Posterior vena cava (tissue), 2 donors: Measurements from ENCODE around the gene SPTSSB. TPM values are rescaled to one million over a fixed set of nuclear protein-coding genes. Genes with fewer than 3 reads are reported as not detected.

Experiments used
- DNase-seq: peaks from one replicate; pipeline ENCODE4 v3.0.0-alpha.2; 2020; ENCODE audit warnings: low spot score
- intact Hi-C, 2 donors: fragments of 100-400 bp; cut with DNase I; formaldehyde crosslinking; loops; one replicate each; pipeline versions ENCODE4 v1.14.1 to v1.14.2; 2022 to 2023
- total RNA-seq, 2 donors: library from RNA; stranded (reverse); fragmentation: NEBNext Ultra II Directional; extraction: Animal tissue kit (Norgen Biotek cat#: 25700); gene quantifications; one replicate each; pipeline ENCODE4 v1.2.1, GENCODE V29; 2021
- donor health status: DM: yes; HTN: yes; CAD: no.
- donor health status: DM: yes; HTN: yes; CAD: no.

SPTSSB gene
- total RNA-seq, 2 donors from 2014 or later, result not detected

DNA sequence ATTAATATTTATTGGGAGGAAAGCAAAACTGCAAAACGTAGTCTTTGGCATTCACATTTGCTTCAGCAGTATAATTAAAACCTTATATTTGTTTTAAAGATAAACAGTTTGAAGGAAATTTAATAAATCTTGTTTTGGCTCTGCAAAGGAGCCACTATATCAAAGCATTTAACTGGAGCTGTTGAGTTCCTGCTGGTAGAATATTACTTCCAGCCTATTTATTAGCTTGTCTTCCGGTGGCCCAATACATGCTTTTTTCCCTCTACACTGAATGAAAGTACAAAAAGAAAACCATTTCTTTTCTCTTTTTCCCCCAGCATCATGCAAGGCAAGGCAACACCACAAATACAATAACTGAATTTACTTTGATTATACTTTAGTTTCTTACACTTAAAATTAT is 26.3 kb downstream of the SPTSSB start:
- DNase-seq, result no peak
- intact Hi-C loops, result no loop called here

- no peak for DNase-seq
- intact Hi-C loops, result no loop called here
Observed at GRCh38 chr3:161343986-161344385, 27.3 kb downstream of the SPTSSB start.

DNA sequence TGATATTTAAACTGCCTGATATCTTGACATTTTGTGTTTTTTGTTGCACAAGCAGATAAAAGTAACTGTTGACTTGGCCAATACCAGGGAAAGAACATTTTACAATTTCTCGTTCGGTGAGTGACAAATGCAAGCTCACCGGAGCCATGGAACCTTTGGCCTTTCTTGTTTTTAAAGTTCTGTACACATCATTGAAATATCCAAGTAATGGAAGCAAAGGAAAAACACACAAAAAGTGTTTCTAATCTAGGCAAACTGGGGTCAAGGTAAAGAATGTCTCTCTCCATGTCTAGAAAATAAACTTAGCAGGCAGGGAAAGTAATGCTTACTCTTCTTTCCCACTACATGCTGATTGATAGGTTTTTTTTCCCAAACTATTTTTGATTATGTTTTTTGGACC is 27.8 kb downstream of the SPTSSB start:
- intact Hi-C loops, result no loop called here
- DNase-seq, result no peak

GRCh38 chr3:161342629-161343028 is 28.7 kb downstream of the SPTSSB start:
- no peak for DNase-seq
- intact Hi-C loops, result no loop called here

DNA sequence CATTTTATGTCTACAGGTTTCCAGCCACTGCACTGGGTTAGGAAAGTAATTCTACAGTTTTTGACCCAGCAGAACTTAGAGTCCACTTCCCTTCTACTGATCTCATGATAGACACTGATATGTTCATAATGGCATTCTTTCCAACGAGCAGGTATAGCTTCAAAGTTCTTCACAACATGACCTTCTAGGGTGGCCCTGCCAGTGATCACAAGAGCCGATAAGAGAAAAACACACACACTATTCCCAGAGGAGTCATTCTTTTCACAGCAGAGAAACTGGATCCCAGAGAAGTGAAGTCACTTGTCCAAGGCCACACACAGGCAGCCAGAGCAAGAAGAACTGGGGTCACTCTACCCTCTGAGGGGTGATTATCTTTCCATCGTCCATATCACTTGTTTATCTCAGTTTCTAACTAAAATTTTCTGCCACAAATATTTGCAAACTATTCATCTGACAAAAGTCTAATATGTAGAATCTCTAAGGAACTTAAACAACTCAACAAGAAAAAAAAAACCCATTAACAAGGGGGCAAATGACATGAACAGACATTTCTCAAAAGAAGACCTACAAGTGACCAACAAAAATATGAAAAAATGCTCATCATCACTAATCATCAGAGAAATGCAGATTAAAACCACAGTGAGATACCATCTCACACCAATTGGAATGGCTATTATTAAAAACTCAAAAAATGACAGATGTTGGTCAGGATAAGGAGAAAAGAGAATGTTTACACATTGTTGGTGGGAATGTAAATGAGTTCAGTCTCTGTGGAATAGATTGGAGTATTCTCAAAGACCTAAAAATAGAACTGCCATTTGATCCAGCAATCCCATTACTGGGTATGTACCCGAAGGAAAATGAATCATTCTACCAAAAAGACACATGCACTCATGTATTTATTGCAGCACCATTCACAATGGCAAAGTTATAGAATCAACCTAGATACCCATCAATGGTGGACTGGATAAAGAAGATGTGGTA is 31.5 kb downstream of the SPTSSB start:
- DNase-seq, result no peak
- intact Hi-C loops, result no loop called here

GRCh38 chr3:161337311-161337710 is 34.0 kb downstream of the SPTSSB start:
- intact Hi-C loops, result no loop called here
- DNase-seq, result no peak

- DNase-seq, result no peak
- intact Hi-C loops, result no loop called here
Observed at GRCh38 chr3:161336661-161337060, 34.7 kb downstream of the SPTSSB start.

DNA sequence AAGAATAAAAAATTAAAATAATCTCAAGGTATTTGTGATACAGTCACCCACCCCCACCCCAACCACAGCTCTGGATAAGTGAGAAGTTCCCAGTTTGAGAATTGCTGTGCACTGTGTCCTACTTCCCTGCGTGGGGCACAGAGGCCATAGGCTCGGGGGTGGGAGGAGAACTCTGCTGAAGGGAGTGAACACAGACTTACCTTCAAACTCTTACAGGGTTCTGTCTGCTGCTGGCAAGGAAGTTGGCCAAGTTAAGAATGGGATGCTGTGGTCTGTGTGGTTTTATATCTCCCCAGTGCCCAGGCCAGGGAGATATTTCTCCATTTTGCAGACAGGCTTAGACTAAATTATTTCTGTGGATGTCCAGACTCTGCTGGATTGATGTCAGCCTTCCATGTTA is 37.6 kb downstream of the SPTSSB start:
- intact Hi-C loops, result no loop called here
- DNase-seq, result no peak

- no peak for DNase-seq
- intact Hi-C loops, result no loop called here
Observed at GRCh38 chr3:161332792-161333191, 38.5 kb downstream of the SPTSSB start.

GRCh38 chr3:161325059-161325458 is 46.3 kb downstream of the SPTSSB start:
- intact Hi-C loops, result no loop called here
- no peak for DNase-seq

GRCh38 chr3:161323926-161324621 is 47.2 kb downstream of the SPTSSB start:
- intact Hi-C loops, result no loop called here

DNA sequence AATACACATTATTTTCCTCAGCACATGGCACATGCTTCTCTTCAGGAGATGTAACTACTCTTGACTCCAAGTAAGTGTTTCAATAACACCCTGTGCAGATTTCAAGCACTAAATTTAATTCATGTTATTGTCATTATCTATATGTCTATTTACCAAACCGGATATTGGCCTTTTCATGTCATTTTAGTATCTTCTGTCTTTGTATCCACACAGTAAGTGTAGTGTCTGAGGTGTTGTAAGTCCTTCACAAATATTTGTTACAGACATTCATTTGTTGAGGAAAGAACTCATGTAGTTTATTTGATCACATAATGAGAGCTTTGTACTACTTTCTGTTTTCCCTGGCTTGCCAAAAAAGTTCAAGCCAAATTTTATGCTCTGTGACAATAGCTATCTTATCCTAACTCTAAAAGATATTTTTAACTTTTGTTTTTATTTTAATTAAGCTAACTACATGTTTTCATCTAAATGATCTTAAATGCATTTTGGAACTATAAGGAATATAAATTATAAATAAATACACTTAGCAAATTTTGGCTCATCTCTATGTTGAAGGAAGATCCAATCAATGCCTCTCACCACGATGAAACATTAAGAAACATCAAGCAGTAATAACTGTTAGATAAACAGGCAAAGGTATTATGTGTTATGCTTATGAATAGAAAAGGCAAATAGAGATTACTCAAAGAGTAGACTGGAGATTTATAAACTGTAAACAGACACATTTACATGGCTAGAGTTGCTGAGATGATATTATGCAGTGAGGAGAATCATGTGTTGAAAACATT is 48.3 kb downstream of the SPTSSB start:
- intact Hi-C loops, result no loop called here

More at GRCh38 chr3:161323926-161324621, 47.2 kb downstream of the SPTSSB start:
- no peak for DNase-seq

DNA sequence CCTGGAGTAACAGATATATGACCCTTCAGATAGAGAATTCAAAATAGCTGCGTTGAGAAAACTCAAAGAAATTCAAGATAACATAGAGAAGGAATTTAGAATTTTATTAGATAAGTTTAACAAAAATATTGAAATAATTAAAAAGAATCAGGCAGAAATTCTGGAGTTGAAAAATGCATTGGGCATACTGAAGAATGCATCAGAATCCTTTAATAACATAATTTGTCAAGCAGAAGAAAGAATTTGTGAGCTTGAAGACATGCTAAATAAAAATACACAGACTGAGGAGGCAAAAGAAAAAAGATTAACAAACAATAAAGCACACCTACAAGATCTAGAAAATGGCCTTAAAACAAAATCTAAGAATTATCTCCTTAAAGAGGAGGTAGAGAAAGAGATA is 50.5 kb downstream of the SPTSSB start:
- no peak for DNase-seq

More for the DNA sequence above, 48.3 kb downstream of the SPTSSB start:
- DNase-seq, result no peak

DNA sequence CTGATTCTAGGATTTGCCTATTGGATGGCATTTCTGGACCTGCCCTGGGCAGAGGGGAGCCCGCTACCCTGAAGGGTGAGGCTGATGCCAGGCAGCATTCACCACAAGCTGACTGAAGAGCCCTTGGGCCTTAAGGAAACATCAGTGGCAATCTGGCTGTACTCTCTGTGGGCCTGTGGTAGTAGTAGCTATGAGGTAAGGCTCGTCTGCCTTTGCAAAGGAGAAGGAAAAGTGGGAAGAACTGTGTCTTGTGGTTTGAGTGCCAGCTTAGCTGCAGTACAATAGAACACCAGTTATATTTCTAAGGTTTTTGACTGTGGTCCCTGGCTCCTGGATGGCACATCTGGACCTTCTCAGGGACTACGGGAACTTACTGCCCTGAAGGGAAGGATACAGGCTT is 51.5 kb downstream of the SPTSSB start:
- no peak for DNase-seq
- intact Hi-C loops, result no loop called here

More for the DNA sequence above, 50.5 kb downstream of the SPTSSB start:
- intact Hi-C loops, result no loop called here

DNA sequence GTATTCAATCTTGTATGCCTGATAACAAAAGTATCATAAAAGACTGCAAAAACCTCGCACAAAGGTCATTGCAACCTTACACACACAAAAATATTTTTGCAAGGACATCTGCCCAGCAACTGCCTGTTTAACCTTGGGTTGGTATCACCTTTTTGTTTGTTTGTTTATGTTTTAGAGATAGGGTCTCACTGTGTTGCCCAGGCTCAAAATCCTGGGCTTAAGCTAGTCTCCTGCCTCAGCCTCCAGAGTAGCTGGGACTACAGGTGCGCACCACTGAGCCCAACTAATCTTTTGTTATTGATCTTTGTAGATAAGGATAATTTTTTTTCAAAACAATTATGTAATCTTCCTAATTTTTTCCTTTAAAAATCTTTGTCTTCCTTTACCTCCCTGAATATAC is 54.2 kb downstream of the SPTSSB start:
- intact Hi-C loops, result no loop called here
- no peak for DNase-seq

GRCh38 chr3:161316006-161316689 is 55.2 kb downstream of the SPTSSB start:
- intact Hi-C loops, result no loop called here
- no peak for DNase-seq

DNA sequence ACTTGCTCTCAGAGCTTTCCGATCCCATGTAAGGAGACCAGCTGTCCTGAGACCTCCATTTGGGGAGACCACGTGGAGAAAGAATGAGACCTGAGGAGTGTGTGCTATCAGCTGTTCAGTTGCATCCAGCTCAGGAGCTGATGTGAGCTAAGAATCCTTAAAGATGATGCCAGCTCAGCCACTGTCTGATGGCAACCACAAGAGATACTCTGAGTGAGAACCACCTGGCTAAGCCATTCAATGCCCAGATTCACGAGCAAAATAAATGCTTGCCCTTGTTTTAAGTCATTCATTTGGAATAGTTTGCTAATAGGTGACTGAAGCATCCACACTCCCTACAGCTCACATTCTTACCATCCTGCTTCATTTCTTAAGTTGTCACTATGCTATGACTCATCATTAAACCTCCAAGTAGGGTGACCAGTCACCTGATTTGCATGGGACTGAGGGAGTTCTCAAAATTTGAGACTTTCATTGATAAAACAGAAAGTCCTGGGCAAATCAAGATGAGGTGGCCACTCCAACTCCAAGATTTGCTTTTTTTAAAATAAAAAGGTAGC is 56.4 kb downstream of the SPTSSB start:
- intact Hi-C loops, result no loop called here
- no peak for DNase-seq

DNA sequence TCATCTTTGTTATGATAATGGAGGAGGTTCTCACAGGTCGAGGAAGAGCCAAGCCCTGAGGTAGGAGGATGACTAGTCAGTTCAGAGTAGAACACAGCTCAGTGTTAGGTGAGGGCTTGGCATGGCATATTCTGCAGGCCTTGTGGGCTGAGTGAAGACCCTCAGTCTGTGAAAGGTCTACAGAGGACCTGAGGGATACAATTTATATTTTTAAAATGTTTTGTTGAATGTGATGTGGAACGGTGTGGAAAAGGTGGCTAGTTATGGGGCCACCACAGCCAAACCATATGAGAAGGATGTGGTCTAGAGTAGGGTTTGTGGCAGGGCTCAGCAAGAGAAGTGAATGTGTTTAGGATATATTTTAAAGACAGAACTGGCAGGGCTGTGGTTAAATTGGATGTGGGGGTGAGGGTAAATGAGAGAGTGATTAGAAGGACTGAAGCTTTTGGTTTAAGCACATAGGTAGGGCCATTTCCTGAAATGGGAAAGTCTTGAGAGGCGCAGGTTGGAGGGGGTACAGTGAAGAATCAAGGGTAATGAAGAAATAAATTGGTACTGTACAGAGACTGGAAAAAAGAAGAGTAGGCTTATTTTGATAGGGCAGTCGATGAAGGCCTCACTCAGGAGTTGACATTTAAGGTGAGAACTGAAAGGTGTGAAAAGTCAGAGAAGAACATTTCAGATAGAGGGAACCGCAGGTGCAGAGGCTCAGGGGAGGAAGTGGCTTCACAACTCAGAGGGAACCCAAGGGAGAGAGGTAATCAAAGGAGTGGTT is 60.5 kb downstream of the SPTSSB start:
- intact Hi-C loops, result no loop called here
- DNase-seq, result no peak
